DMS153 treated with DMSO at 0.1 percent for 48 hours (cell line): ENCODE data around the gene CAMK1G.

Source experiments
- DNase-seq: peaks from one replicate; lab custom pipeline; 2025; ENCODE audit not compliant: unreplicated experiment; lab: John Stamatoyannopoulos, UW

The CAMK1G gene

GRCh38 chr1:209597499-209597898 is 14.0 kb downstream of the CAMK1G start:
- no peak for DNase-seq

DNA sequence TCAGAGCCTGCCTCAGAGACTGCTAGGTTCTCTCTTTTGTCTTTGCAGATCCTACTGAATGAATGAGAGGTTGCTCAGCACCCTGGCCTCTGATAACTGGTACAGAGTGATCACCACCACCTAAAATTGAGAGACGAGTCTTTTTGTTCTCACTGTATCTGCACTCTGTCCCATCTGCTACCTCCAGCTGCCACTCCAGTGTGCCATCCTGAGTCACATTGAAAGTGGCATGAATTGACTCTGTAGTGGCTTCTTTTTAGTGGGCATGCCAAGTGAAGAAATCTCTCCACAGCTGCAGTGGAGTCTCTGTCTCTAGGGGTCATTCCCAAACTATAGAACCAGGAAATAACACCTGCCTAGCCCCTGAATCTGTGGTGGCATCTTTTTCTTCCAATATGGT is 14.7 kb downstream of the CAMK1G start:
- DNase-seq: no peak

GRCh38 chr1:209600541-209600940 is 17.0 kb downstream of the CAMK1G start:
- DNase-seq: no peak

DNA sequence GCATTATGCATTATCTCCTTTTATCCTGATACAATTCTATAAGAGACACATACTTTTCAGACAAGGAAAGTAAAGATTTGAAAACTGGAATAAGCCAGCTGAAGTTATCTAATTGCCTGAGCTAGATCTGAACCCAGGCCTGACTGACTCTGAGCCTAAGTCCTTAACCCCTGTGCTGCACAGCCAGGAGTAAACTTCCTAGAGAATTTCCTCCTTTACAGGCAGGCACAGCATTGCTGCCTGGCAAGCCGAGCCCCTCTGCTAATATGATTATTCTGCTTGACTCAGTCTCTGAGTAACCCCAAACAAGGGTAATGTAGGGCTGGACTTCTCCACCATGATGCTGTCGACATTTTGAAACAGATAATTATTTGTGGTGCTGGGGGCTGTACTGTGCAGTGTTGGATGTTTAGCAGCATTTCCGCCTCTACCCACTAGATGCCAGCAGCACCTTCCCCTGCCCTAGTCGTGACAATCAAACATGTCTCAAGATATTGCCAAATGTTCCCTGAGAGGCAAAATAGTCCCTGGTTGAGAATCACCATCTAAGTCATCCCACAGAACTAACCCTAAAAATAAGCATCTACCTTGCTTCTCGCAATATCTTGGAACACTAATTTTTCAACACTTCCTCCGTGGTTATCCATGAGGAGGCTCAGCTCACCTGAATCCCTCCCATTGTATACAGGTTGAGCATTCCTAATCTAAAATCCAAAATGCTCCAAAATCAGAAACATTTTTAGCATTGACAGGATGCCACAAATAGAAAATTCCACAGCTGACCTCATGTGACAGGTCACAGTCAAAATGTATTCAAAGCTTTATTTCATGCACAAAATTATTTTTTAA is 18.5 kb downstream of the CAMK1G start:
- peak; percentile 46 for DNase-seq

DNA sequence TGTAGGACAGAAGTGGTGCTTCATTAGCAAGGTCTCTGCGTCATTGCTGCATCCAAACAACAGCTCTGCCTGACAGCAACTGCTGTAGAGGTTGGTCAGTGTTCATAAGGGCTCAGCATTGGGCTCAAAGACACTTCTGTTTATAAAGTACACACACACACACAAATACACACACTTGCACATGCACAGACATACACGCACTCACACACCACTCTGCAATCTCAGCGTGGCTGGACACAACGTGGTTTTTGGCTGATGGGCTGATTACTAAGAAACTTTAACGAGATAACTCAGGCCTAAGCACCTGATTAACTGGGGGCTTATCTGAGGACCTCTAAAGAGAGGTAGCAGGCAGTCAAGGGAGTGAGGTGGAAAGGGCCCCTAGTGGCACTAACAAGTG is 20.4 kb downstream of the CAMK1G start:
- no peak for DNase-seq

DNA sequence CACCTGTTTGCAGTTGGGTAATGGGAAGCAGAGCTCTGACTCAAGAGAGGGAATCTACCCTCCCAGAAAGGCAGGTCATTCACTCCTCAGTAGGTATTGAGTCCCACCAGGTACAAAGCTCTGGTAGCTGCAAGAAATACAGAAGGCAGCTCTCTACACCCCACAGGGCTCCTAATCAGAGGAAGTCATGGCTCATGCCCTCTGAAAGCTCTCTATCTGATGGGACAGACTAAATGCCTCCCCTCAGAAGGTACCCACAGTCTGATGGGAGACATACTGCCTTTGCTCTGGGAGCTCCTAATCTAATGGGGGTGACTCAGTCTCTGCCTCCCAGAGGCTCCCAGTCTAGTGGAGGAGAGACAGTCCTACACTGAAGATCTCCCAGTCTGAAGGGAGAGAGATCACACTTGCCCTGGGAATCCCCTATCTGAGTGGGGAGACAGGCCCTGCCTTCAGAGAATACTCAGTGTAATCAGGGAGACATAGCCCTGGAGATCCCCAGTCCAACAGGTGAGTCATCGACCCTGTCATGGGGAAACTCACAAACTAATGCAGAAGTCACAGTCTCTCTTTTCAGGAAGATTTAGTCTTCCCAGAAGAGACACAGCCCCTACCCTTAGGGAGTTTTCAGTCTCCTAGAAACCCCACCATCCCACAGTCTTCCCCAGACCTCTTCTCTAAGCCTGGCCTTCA is 23.7 kb downstream of the CAMK1G start:
- no peak for DNase-seq

DNA sequence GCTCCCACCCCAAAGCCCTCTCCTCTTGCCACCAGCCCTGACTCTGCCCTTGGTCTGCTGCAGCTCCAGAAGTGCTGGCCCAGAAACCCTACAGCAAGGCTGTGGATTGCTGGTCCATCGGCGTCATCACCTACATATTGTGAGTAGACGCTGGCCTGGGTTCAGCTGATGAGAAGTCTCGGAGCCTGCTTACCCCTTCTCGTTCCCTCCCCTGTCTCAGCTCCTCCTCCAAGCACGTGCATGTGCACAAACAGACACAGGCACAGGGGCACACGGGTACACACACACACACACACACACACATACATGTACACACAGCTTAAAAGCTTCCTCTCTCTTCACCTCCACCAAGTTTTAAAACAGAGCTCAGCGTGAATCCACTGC is 24.3 kb downstream of the CAMK1G start:
- DNase-seq: no peak

- no peak for DNase-seq
Observed at GRCh38 chr1:209609041-209609790, 25.7 kb downstream of the CAMK1G start.

DNA sequence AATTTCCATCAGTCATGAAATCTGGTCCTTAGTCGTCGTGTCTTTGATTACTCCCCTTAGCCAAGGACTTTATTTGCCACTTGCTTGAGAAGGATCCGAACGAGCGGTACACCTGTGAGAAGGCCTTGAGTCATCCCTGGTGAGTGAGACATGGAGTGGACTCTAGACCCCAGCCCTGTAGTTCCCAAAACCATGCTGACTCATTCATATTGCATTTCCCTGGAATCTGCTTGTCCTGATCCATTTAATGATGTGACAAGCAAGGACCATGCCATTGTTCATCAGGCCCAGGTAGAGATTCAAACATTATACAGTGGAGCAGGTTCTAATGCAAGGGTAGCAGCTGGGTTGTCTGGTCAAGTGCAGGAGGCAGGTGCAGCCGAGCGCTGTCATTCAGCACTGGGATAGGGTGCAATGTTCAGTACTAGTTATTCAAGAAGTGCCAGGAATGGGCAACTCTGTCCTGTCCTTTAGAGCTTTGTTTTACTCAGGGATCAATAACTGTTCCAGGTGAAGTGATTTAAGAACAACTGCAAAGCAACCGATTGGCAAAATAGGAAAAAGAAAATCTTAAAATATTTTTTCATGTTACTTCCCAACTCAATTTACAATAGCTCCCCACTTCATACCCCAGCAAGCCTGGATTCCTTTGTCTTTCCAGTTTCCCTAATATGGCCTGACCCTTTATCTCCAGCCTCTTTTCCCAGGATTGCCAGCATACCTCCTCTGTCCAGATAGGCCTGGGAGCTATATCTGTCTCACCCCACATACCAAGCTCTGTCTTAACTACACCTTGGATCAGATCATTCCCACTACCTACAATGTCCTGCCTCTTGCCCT is 26.5 kb downstream of the CAMK1G start:
- DNase-seq: no peak

GRCh38 chr1:209610631-209610905 is 27.1 kb downstream of the CAMK1G start:
- DNase-seq: no peak

- no peak for DNase-seq
Observed at GRCh38 chr1:209611771-209612570, 28.5 kb downstream of the CAMK1G start.

GRCh38 chr1:209612646-209613399 is 29.3 kb downstream of the CAMK1G start:
- no peak for DNase-seq

DNA sequence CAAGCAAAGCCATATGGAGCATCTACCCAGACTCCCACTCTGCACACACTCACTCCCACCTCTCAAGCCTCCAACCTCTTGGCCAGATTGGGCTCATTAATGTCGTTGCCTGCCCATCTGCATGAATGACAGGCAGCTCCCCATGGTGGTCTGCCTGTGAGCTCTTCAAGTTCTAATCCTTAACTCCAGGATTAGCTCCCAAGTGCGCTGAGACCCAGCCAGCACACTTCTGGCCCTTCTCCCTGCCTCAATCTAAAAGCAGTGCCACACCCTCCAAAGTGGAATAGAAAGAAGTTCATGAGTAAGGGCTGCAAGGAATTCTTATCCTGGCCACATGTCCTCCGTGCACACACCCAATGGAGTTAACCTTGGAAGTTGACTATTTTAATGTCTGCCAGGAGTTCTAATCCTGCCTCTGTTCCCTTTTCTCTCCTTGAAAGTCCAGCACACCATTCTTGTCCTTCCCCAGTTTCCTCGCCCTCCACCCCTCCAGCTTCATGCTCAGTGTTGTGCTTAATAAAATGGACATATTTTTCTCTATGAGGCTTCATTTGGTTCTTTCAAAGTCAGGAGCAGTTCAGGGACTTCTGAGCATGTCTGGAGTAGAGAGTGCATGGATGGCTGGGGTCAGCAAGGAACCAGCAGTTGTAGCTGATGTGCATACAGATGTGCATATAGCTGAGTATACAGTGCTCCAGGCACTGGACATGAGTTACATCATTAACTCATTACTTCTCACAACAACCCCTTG is 30.1 kb downstream of the CAMK1G start:
- DNase-seq: no peak

GRCh38 chr1:209614151-209614420 is 30.6 kb downstream of the CAMK1G start:
- no peak for DNase-seq

DNA sequence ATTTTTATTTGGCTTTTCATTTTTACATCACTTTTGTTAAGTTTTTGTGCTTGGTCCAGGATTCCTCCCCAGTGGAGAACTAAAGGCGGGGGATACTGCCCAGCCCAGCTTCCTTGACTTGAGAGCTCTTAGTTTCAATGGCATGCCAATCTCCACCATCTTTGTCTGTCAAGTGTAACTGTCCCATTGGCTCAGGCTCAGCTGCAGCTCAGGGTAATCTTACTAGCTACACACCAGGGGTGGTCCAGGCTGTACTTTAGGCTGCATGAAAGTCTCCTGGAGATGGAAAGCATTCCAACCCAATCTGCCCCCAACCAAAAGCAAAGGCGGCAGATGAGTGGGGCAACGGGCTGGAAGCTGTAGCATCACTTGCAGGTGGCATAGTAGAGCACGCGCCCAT is 31.4 kb downstream of the CAMK1G start:
- DNase-seq: no peak

DNA sequence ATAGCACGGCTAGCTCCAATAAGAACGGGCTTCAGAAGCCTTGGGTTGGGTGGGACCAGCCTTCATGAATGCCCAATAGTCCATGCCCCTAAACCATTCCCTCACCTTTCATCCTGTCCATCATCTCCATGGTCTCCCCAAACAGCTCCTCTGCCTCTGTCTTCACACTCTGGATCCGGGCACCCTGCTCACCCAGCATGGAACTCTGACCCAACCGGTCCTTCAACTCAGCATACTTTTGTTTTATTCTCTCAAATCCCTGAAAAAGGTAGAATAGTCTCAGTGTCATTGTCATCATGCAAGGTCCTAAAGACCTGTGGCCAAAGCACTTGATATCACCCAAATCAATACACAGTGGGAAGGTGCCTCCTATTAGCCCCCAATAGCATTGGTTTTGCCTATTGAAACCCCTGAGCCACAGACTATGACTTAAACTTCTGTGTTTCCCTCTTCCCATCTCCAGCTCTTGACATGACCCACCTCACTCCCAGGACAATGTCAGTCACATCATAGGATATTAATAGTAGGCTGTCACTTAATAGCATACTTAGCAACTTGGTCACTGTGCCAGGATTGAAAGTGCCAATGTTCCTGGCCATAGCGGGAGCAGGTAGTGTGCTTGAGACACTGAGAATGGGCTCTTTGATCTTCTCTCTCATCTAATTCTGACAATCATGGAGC is 33.0 kb downstream of the CAMK1G start:
- DNase-seq: no peak

DNA sequence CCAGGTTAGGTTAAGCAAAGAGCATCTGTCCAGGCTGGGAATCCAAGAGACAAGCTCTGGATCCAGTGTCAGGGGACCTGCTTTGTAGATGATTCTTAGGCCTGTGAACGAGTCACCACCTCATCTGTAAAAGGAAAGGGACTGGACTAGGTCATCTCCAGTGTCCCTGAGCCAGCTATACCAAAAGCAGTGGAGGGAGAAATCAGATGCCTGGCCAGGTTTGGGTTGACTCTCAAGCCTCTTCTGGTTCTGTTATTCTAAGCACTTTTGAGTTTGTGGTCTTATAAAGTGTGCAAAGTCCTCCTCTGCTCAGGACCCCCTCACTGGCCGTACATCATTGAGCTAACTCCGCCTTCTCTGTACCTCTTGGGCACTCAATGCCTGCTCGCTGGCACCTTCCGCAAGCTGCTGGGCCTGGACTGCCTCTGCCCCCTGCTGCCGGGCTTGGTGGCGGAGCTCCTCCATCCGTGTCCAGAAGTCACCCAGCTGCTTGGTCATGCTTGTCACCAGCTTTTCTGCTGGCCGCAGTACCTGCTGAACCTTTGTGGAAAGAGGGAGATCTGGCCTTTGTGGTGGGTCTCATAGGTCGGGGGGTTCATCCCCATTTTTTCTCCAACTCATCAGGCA is 33.6 kb downstream of the CAMK1G start:
- no peak for DNase-seq

GRCh38 chr1:209617755-209618154 is 34.2 kb downstream of the CAMK1G start:
- no peak for DNase-seq
